NCI-H2107 treated with DMSO at 0.1 percent for 48 hours (cell line): ENCODE measurements around the gene ZNF827.

ENCODE experiments used
- DNase-seq: peaks from one replicate; lab custom pipeline; 2025; ENCODE audit not compliant: unreplicated experiment; lab: John Stamatoyannopoulos, UW

ZNF827 gene

GRCh38 chr4:145895056-145895455 is 43.6 kb downstream of the ZNF827 start:
- no peak for DNase-seq

GRCh38 chr4:145891958-145892357 is 46.7 kb downstream of the ZNF827 start:
- no peak for DNase-seq

GRCh38 chr4:145890689-145891088 is 47.9 kb downstream of the ZNF827 start:
- DNase-seq = no peak

GRCh38 chr4:145888393-145888792 is 50.2 kb downstream of the ZNF827 start:
- DNase-seq = no peak

- DNase-seq = no peak
These were observed 51.2 kb downstream of the ZNF827 start for GRCh38 chr4:145887241-145887991.

- DNase-seq = no peak
These were observed 51.8 kb downstream of the ZNF827 start for GRCh38 chr4:145886871-145887240.

GRCh38 chr4:145885666-145886065 is 53.0 kb downstream of the ZNF827 start:
- DNase-seq = no peak

GRCh38 chr4:145884775-145885174 is 53.8 kb downstream of the ZNF827 start:
- no peak for DNase-seq

GRCh38 chr4:145883101-145883694 is 55.4 kb downstream of the ZNF827 start:
- DNase-seq = no peak

GRCh38 chr4:145882604-145883003 is 56.0 kb downstream of the ZNF827 start:
- DNase-seq = peak; percentile 31

- DNase-seq = peak; percentile 54
These were observed 56.6 kb downstream of the ZNF827 start for GRCh38 chr4:145881989-145882388.

GRCh38 chr4:145881576-145881975 is 57.0 kb downstream of the ZNF827 start:
- no peak for DNase-seq

GRCh38 chr4:145880355-145880960 is 58.2 kb downstream of the ZNF827 start:
- DNase-seq = no peak

- DNase-seq = no peak
These were observed 59.0 kb downstream of the ZNF827 start for GRCh38 chr4:145879598-145879997.

- DNase-seq = no peak
These were observed 59.9 kb downstream of the ZNF827 start for GRCh38 chr4:145878501-145879435.

GRCh38 chr4:145876531-145877180 is 62.0 kb downstream of the ZNF827 start:
- DNase-seq = no peak

GRCh38 chr4:145873901-145874300 is 64.7 kb downstream of the ZNF827 start:
- no peak for DNase-seq

GRCh38 chr4:145871209-145871608 is 67.4 kb downstream of the ZNF827 start:
- no peak for DNase-seq

- DNase-seq = no peak
These were observed 68.2 kb downstream of the ZNF827 start for GRCh38 chr4:145870155-145871020.
